WI38 (cell line): ENCODE data around the gene ABCD1.
"Not testable (repeated sequence)": the region's sequence is repeated elsewhere in the genome, so short reads cannot be mapped to it uniquely, and the experiment has no call there.

ENCODE experiments used
- H3K4me3 ChIP-seq: 2 replicates; pipeline ENCODE4 v1.5.1; 2011; ENCODE audit warnings: low read depth, mild to moderate bottlenecking, control low read depth, low read length
- CTCF ChIP-seq: IDR thresholded peaks from 2 replicates; pipeline ENCODE4 v1.5.1; 2012; ENCODE audit warnings: low read depth, mild to moderate bottlenecking, control low read depth, low read length

Gene ABCD1

GRCh38 chrX:153692003-153692402, 32.7 kb upstream of the ABCD1 start:
- no peak for TF ChIP-seq CTCF
- no peak overlapping the region for H3K4me3 ChIP-seq

- TF ChIP-seq CTCF, result no peak
These were observed 32.0 kb upstream of the ABCD1 start for GRCh38 chrX:153692611-153693156.

GRCh38 chrX:153693216-153694086, 31.2 kb upstream of the ABCD1 start:
- H3K4me3 ChIP-seq, result no peak overlapping the region
- no peak for TF ChIP-seq CTCF

More at GRCh38 chrX:153692611-153693156, 32.0 kb upstream of the ABCD1 start:
- no peak overlapping the region for H3K4me3 ChIP-seq

GRCh38 chrX:153694256-153694655, 30.4 kb upstream of the ABCD1 start:
- not testable (repeated sequence) for H3K4me3 ChIP-seq

- H3K4me3 ChIP-seq, result no peak overlapping the region
- no peak for TF ChIP-seq CTCF
These were observed 29.9 kb upstream of the ABCD1 start for GRCh38 chrX:153694687-153695270.

- no peak for TF ChIP-seq CTCF
- no peak overlapping the region for H3K4me3 ChIP-seq
These were observed 28.6 kb upstream of the ABCD1 start for GRCh38 chrX:153696100-153696499.

GRCh38 chrX:153696538-153696937, 28.1 kb upstream of the ABCD1 start:
- not testable (repeated sequence) for H3K4me3 ChIP-seq

GRCh38 chrX:153696986-153697722, 27.5 kb upstream of the ABCD1 start:
- H3K4me3 ChIP-seq, result not testable (repeated sequence)
